SU-DHL-6 (cell line): ENCODE results near the gene ZNF341.

ENCODE experiments used
- CTCF ChIP-seq: fragments of 200-600 bp; sonication (generic); IDR thresholded peaks from one replicate; pipeline ENCODE4 v1.5.1; 2017; ENCODE audit warnings: antibody characterized with exemption, mild to moderate bottlenecking, low read length, moderate library complexity; ENCODE audit not compliant: insufficient read depth, poor library complexity, severe bottlenecking
- EZH2phosphoT487 ChIP-seq: fragments of 200-600 bp; sonication (generic), shearing (Covaris generic); conservative IDR thresholded peaks from 2 replicates; pipeline ENCODE4 v1.6.1; 2018; ENCODE audit warnings: mild to moderate bottlenecking, antibody characterized with exemption, low read length, moderate library complexity, mixed read lengths

GRCh38 chr20:33814238-33814712, 82.5 kb downstream of the ZNF341 start:
- TF ChIP-seq CTCF (no peak), EZH2phosphoT487 (no peak)
